ENCODE data around the gene ATG16L1.

ATG16L1 gene

DNA sequence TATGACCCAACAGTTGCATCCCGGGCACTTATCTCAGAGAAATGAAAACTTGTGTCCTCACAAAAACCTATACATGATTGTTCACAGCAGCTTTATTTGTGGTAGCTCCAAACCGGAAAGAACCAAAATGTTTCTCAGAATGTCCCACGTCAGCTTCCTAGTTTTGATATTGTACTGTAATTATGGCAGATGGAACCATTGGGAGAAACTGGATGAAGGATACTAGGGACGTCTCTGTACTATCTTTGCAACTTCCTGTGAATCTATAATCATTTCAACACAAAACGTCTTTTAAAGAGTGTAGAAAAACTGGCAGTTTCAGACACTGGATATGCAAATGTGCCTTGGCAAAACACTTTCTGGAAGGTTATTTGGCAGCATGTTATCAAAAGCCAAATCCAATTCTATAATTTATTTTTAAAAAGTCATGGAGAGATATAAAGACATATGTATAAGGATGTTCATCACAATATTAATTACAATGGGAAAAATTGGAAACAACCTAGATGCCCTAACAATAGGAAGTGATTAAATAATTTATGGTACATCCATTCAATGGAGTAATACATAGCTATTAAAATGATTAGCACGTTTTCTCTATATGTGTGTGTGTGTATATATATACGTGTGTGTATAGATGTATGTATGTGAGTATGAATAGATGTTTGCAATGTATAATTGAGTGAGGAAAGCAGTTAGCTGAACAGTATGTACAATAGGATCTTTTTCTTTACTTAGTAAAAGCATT is 65.9 kb downstream of the ATG16L1 start:
- H3K4me3 ChIP-seq (ENCODE audit: low read depth, low read length), result no peak overlapping the region
- TF ChIP-seq, protein P1, sequence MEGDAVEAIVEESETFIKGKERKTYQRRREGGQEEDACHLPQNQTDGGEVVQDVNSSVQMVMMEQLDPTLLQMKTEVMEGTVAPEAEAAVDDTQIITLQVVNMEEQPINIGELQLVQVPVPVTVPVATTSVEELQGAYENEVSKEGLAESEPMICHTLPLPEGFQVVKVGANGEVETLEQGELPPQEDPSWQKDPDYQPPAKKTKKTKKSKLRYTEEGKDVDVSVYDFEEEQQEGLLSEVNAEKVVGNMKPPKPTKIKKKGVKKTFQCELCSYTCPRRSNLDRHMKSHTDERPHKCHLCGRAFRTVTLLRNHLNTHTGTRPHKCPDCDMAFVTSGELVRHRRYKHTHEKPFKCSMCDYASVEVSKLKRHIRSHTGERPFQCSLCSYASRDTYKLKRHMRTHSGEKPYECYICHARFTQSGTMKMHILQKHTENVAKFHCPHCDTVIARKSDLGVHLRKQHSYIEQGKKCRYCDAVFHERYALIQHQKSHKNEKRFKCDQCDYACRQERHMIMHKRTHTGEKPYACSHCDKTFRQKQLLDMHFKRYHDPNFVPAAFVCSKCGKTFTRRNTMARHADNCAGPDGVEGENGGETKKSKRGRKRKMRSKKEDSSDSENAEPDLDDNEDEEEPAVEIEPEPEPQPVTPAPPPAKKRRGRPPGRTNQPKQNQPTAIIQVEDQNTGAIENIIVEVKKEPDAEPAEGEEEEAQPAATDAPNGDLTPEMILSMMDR (IDR thresholded peaks at IDR 0.05; ENCODE audit: low read depth, low read length), result no peak

DNA sequence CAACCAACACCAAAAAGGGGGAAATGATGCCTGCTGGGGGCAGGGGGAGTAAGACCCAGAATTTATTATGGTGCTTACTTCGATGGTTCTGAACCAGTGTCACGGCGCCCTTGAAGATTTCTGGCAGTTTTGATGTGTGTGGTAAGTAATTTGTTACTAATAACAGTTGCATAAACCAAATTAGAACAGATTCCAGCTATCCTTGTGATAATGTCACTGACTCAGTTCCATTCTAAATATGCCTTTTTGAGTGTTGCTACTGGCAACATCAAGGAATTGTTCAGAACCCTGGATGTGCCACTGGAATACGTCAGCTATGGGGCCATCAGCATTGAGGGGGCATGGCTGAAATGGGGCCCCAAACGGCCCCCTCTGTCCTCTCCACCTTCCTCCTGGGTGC is 67.8 kb downstream of the ATG16L1 start:
- TF ChIP-seq, protein P1 (IDR thresholded peaks at IDR 0.05; ENCODE audit: low read depth, low read length), result no peak
- no peak overlapping the region for H3K4me3 ChIP-seq (ENCODE audit: low read depth, low read length)

DNA sequence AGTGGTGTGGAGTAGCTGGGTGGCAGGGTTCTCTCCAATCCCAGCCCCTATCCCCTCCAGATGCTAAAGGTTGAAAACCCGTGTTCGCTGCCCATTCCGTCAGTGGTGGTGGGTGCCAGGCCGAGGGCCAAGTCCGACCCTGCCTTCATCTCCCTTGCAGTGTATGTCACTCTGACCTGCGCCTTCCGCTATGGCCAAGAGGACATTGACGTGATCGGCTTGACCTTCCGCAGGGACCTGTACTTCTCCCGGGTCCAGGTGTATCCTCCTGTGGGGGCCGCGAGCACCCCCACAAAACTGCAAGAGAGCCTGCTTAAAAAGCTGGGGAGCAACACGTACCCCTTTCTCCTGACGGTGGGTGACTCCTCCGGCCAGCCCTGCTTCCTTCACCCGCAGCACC is 69.0 kb downstream of the ATG16L1 start:
- TF ChIP-seq, protein P1 (IDR thresholded peaks at IDR 0.05; ENCODE audit: low read depth, low read length), result no peak
- H3K4me3 ChIP-seq (ENCODE audit: low read depth, low read length), result no peak overlapping the region

DNA sequence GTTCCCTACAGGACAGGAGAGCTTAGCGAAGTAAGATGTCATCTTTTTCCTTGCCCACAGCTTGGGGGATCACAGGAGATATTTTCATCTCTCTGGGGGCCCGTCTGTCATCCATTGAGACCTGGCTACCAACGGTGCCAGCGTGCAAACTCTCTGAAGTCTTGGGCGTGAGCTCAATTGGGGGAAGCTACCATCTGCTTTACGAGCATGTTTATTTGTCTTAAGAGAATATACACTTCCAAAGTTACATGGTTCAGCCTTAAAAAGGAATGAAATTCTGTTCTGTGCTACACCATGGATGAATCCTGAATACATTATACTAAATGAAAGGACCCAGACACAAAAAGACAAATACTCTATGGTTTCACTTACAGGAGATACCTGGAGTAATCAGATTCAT is 69.7 kb downstream of the ATG16L1 start:
- no peak overlapping the region for H3K4me3 ChIP-seq (ENCODE audit: low read depth, low read length)
- TF ChIP-seq, protein P1 (IDR thresholded peaks at IDR 0.05; ENCODE audit: low read depth, low read length), result no peak

DNA sequence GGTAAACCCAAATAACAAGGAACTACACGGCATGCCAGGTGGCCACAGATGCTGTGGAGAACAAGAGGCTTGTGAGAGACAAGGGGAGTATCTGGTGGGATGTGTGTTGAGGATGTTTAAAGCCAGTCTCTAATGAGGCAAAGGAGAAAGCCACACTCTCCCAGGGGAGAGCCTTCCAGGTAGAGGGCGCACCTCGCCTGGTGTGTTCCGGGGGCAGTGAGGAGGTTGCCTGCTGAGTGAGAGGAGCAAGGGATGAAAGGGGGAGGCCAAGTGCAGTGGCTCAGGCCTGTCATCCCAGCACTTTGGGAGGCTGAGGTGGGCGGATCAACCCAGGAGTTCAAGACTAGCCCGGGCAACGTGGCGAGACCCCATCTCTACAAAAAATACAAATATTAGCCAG is 72.4 kb downstream of the ATG16L1 start:
- TF ChIP-seq, protein P1 (IDR thresholded peaks at IDR 0.05; ENCODE audit: low read depth, low read length), result no peak
- no peak overlapping the region for H3K4me3 ChIP-seq (ENCODE audit: low read depth, low read length)

DNA sequence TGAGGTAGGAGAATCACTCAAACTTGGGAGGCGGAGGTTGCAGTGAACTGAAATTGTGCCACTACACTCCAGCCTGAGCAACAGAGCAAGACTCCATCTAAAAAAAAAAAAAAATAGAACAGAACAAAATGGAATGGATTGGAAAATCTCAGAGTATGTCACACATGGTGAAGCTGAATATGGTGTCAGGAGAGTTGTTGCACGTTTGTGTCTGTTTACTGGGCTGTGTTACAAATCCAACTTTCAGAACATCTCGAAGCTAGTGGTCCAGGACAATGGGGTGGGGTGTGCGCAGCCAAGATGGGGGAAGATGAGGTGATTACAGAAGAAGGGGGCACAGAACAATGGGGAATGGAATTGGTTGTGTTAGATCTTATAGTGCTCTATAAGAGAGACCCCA is 73.8 kb downstream of the ATG16L1 start:
- no peak overlapping the region for H3K4me3 ChIP-seq (ENCODE audit: low read depth, low read length)
- TF ChIP-seq, protein P1 (IDR thresholded peaks at IDR 0.05; ENCODE audit: low read depth, low read length), result no peak

DNA sequence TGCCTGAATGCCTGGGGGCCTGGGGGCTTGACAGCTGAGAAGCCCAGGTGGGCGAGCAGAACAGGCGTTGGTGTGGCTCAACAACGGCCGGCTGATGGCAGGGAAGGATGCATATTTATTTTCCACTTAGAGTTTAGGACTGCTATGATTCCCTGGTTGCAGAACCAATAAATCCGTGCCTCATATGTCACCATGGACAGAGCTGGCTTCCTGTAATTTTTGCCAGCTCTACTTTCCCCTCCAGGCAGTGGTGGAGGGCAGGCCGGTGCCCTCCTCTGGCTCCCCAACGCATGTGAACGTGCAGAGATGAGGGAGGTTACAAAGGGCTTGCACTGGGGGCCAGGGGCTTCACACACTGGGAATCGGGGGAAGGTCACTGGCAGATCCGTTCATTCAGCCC is 74.3 kb downstream of the ATG16L1 start:
- TF ChIP-seq, protein P1 (IDR thresholded peaks at IDR 0.05; ENCODE audit: low read depth, low read length), result no peak
- H3K4me3 ChIP-seq (ENCODE audit: low read depth, low read length), result no peak overlapping the region

Data from WI38 (cell line).